ENCODE data around the gene IVD. TPM values are rescaled to one million over a fixed set of nuclear protein-coding genes. Genes with fewer than 3 reads are reported as not detected.

IVD gene
- total RNA-seq, 1 donor from 2014 or later = 229 TPM

DNA sequence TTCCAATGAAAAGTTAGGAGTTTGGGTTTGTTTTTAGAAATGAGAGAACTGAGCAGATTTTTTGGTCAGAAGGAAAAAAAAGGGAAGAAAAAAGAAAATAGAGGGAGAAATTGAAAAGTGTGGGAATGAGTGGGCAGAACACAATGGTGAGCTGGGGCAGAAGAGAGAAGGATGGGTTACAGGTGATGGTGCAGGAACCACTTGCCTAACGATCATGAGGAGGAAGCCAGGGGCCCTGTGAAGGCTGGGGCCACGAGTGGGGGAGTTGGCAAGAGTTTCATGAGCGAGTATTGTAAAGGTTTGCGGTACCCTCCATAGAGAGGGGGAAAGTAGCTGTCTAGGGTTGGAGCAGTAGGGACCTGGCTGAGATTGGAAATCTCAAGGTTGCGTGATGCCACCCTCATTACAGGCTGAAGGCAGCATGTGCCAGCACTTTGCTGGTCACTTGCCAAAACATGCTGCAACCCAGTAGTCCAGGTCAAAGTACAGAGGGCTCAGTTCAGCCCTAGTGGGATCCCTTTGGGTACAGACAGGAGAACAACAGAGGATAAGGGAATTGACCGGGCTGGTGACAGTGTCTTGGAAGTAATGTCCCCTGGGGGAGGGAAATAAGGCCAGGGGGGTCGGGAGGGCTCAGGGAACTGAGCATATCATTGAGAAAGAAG lies 6.6 kb downstream of the IVD start:
- ATAC-seq (peak; percentile 88), DNase-seq (ENCODE audit: low spot score) (peak; percentile 95)

DNA sequence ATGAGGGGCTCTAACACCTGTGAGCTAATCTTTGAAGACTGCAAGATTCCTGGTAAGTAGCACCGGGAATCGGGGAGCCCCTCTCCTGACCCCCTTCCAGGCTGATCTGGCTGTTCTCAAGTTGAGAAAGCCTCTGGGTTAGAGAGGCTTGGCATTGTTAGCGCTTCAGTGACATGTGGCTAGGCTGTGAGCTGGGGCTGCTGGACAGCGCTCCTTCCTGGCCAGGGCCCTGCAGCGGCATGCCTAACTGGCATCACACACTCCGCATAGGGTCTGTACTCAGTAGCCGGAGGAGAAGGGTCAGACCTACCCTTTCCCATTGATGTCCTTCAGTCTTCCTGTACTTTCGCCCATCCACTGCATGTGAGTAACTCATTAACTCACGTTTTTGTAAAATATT lies 7.4 kb downstream of the IVD start:
- ATAC-seq = peak; percentile 62
- DNase-seq (ENCODE audit: low spot score) = no peak

DNA sequence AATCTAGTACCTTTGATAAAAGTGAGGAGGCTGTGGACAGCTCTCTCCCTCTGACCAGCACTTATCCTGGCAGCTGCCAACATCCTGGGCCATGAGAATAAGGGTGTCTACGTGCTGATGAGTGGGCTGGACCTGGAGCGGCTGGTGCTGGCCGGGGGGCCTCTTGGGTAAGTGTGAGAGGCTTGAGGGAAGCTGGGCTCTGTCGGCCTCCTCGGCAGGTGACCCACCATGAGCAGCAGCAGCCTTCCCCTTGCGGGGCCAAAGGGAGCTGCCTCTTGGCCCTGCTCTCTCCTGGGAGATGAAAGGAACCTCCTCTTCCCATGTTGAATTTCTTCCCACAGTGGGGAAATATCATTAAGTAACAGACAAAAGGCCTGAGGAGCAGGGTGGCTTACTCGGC lies 9.2 kb downstream of the IVD start:
- no peak for DNase-seq (ENCODE audit: low spot score)
- ATAC-seq = no peak

DNA sequence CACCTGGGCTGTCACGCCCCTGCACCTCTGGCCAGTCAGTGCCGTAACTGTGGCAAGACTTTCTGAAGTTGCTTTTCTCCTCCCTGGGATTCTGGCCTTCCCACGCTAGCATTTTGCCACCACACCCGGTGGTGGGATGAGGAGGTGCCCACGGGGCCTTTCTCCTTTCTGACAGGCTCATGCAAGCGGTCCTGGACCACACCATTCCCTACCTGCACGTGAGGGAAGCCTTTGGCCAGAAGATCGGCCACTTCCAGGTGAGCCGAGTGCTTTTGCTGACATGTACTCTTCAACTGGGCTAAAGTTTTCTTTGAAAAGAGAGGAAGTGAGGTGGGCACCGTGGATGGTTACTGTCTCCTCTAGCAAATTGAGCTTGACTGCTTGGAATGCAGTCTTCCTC lies 9.6 kb downstream of the IVD start:
- DNase-seq (ENCODE audit: low spot score) (no peak), ATAC-seq (no peak)

DNA sequence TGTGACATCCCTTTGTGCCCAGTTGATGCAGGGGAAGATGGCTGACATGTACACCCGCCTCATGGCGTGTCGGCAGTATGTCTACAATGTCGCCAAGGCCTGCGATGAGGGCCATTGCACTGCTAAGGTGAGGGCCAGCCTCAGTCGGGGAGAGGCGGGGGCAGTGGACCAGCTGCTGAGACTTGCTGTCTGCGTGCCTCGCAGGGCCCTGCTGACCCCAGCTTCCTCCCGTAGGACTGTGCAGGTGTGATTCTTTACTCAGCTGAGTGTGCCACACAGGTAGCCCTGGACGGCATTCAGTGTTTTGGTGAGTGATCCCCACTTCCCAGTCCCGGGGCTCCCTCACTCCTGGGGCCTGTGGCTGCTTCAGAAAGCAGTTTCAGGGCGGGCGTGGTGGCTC lies 10.5 kb downstream of the IVD start:
- DNase-seq (ENCODE audit: low spot score) (no peak), ATAC-seq (no peak)

DNA sequence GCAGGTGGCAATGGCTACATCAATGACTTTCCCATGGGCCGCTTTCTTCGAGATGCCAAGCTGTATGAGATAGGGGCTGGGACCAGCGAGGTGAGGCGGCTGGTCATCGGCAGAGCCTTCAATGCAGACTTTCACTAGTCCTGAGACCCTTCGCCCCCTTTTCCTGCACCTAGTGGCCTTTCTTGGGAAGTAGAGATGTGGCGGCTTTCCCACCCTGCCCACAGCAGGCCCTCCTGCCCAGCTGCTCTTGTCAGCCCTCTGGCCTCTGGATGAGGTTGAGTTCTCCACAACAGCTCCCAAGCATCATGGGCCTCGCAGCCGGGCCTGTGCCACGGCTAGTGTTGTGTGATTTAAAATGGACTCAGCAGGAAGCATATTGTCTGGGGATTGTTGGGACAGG lies 12.5 kb downstream of the IVD start:
- no peak for ATAC-seq
- no peak for DNase-seq (ENCODE audit: low spot score)

DNA sequence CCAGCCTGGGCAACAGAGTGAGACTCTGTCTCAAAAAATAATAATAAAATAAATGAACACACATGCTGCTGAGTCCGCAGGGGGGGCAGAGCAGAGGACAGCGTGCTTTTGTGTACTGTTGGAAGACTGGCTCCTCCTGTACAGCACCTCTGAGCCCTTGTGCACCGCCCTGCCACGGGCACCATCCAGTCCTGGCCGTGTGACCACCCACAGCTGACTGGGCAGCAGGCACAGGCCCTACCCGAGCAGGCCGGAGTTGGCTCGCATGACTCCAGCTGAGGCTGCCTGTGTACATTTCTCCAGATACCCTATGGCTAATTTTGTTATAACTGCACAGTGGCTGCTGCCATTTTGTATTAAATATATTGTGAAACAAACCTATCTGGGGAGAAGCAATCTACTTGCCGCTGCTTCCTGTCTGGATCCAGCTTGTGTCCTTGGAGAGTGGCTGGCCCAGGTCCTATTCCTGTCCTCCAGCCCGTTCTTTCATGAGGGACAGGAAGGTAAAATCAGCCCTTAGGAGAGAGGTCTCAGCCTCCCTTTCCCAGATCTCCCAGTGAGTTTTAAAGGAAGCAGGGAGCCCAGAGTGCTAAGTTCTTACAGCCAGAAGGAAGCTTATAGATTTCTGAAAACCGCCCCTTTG lies 14.6 kb downstream of the IVD start:
- peak; percentile 57 for ATAC-seq
- peak; percentile 70 for DNase-seq (ENCODE audit: low spot score)

DNA sequence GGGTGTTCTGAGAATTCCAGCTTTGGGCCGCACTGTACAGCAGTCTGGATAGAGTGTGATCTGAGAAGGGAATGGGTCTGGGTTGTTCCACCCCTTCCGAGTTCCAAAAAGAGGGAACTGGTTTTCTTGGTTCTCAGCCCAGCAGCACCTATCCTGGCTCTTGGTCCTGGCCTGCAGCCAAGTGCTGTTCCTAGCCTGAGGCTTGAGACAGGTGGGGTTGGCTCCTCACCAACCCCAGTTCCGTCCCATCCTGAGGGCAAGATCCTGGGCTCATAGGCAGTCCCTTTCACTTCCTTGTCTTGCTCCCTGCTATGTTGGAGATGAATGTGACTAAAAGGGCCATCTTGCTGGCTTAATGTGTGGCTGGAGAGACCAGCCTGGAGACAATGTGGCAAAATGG lies 15.2 kb downstream of the IVD start:
- peak; percentile 59 for ATAC-seq

DNA sequence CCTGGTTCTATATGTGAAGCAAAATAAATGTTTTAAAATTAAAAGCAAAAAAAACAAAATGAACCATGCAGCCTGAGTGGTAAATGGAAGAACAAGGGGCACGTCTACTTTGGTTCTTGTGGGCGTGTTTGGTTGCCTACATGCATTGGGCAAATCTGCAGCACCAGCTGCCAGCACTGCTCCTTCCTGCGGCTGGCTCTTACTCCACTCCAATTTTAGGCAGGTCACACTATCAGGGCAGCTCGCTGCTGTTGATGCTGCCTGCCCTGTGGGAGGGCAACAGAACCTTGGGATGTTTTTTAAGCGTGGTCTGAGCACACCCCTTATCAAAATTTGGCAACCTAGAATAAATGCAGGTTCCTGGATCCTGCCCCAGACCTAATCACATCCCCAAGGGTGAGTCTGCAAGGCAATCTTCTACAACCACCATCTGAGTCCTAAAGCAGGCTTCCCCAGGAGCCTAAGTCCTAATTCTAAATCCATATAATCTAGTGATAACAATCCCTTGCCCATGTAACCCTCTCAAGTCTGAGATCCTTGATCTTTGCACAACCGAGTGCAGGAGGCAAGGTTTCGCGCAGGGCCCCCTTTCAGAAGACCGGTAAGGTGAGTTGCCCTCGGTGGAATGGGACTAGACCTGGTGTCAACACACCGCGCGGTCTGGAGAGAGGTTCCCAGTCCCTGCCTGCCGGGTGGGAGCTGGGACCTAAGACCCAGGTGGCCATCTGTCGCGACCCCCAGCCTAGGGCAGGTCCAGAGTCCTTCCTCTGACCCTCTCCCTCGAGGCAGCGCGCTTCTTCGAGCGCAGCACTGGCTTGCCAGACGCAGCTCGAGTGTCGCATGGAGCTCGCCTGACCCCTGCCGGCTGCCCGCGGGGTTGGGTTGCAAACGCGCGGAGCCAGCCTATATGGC lies 15.9 kb downstream of the IVD start:
- ATAC-seq (peak; percentile 87), DNase-seq (ENCODE audit: low spot score) (peak; percentile 84)

More for the DNA sequence above, 15.2 kb downstream of the IVD start:
- peak; percentile 83 for DNase-seq (ENCODE audit: low spot score)

DNA sequence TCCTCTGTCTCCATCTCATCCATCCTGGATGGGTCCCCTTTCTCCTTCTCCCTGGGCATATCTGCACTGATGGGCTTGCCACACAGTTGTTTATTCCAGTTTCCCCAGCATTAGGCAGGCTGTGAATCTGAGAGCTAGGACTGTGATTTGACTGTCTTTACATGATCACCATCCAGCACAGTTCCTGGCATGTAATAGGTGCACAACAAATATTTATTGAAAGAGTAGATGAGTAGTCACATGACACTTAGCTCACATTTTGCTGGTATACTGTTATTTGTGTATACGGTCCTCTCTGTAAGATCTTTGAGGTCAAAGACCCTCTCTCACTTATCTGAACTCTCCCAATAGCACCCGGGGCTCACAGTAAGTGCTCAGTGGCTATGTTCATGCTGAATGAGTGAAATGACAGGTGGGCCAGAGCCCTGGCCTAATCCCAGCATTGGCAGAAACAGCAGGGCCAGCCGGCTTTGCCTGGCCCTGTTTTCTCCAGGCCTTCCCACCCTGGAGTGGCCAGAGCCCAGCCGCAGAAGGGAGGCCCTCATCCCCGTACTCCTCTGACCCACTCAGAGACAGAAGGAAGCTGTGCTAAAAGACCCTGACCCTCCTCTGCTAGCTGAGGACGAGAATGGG lies 19.0 kb downstream of the IVD start:
- ATAC-seq (no peak), DNase-seq (ENCODE audit: low spot score) (no peak)

DNA sequence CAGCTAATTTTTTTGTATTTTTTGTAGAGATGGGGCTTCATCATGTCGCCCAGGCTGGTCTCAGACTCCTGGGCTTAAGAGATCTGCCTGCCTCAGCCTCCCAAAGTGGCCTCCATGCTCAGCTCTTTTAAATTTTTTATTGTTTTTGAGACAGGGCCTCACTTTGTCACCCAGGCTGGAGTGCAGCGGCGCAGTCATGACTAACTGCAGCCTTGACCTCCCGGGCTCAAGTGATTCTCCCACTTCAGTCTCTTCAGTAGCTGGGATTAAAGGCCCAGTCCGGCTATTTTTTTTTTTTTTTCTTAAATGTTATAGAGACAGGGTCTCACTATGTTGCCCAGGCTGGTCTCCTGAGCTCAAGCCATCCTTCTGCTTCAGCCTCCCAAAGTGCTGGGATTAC lies 20.1 kb downstream of the IVD start:
- DNase-seq (ENCODE audit: low spot score) (no peak), ATAC-seq (no peak)

DNA sequence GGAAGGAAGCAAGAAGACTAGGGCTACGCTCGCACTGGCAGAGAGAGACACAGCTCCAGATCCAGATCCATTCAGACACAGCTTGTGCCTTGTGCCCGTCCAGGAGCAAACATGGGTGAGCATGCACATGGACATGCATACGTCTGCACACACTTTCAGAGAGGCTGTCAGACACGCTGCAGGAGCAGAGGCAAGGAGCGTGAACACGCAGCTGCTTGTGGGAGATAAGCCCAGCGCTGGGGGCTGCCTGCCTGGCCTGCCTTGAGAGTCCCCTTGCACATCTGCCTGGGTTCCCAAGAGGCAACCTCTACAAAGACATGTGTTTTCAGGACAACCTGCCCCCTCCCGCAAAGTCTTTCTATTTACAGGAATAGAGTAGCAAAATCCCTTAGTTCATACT lies 21.6 kb downstream of the IVD start:
- ATAC-seq = no peak

DNA sequence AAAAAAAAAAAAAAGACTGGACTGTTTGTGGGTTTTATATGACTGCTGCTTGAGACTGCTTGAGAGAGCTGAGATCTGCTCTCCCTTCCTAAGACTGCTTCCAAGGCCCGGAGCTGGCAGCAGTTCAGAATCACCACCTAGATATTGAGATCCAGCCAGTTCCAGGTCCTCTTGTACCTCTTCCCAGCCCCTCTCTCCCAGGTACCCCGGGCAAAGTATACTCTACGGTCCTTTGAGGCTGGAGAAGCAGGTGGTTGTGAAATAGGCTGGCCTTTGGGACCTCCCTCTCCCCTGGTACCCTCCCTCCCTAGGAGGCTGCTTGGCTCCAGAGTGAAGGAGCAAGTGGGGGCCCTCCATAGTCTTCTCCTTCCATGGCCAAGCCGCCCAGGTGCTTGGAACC lies 22.6 kb downstream of the IVD start:
- DNase-seq (ENCODE audit: low spot score) (no peak), ATAC-seq (no peak)

More for the DNA sequence above, 21.6 kb downstream of the IVD start:
- no peak for DNase-seq (ENCODE audit: low spot score)

DNA sequence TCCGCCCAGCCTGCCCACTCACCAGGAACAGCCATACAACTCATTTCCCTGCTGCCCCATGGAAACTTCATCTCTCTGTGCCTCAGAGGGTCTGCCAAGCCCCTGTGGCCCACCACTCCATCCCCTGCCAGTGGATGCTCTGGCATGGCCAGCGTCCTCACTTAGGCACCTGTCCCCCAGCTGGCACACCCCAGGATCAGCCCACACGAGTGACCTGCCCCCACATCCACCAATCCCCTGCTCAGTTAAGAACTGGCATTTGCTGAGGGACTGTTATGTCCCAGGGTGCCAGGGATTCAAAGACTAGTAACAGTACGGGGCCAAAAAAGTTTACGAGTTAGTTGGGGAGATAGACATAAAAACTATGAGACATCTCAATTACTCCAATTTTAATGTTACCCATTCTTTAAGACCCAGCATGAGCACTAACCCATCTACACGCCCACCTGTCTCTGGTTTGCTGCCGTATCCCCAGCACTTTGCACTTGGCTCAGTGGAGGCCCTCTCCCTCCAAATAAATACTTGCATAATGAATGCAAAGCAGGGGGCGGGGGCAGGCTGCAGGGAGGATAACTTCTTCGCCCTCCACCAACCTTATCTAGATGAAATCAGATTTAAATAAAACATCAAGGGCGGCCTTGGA lies 23.6 kb downstream of the IVD start:
- ATAC-seq = no peak
- no peak for DNase-seq (ENCODE audit: low spot score)

DNA sequence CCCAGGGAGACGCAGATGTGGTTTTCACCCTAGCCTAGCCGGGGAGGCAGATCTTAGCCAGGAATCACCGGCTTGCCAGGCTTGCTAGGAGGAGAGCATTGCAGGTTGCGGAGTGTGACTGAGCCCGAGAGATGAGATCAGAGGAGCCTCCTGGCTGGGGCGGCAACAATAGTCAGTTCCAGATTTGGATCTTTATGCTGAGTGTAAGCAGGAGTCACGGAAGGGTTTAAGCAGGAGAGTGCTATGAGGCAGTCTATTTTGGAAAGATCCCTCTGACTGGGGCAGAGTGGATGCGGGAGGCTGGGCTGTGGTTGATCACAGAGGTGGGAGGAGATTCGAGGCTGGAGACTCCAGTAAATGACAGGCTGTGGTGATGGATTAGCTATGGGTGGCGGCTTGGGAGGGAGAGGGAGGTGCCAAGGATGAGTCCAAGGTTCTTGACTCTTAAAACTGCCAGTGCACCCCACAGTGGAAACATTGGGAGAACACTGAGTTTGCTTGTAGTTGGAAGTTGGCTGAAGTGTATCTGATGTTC lies 24.7 kb downstream of the IVD start:
- ATAC-seq = no peak
- DNase-seq (ENCODE audit: low spot score) = no peak

DNA sequence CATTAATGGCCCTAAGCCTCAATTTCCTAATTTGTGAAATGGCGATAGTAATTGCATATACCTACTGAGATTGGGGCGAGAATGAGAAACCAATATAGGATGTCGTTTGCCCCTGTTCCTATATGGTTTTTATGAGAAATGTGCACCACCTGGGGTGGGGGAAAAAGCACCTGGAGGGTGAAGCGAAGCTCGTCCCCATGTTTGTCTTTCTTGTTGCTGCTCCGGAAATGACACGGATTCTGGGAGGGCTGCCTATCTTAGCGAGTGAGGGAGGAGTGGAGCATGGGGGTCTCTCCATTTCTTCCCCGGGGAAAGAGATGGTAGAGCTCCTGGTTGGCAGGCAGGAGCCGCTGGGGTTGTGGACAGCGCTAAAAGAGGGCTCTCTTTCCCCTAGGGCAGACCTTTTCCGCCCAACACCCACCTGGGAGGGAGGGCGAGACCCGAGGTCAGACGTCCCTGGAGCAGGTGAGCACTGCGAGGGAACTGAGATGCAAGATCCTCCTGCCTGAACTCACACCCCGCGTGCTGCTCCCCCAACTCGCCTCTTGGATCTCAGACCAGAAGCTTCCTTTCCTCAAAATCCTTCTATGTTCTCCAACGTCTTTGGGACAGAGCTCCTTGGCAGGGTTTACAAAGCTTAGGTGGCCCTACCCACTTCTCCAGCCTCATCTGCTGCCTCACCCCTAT lies 29.6 kb downstream of the IVD start:
- DNase-seq (ENCODE audit: low spot score) (no peak), ATAC-seq (no peak)

DNA sequence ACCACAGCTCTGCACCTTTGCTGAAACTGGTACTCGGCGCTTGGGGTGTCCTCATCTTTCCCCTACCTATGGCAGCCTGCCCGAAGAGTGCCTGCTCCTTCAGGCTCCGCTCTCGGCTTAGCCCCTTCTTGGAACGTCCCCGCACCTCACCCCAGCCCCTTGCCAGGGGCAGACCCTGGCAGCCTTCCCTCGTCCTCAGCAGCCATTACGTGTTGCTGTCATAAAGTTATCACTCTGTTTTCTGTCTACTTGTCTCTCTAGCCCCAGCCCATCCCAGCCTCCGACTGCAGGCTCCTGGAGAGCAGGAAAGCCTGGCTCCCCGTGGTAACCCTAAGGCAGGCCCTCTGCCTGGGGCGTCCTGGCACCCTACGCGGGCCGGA lies 30.1 kb downstream of the IVD start:
- DNase-seq (ENCODE audit: low spot score) = no peak

DNA sequence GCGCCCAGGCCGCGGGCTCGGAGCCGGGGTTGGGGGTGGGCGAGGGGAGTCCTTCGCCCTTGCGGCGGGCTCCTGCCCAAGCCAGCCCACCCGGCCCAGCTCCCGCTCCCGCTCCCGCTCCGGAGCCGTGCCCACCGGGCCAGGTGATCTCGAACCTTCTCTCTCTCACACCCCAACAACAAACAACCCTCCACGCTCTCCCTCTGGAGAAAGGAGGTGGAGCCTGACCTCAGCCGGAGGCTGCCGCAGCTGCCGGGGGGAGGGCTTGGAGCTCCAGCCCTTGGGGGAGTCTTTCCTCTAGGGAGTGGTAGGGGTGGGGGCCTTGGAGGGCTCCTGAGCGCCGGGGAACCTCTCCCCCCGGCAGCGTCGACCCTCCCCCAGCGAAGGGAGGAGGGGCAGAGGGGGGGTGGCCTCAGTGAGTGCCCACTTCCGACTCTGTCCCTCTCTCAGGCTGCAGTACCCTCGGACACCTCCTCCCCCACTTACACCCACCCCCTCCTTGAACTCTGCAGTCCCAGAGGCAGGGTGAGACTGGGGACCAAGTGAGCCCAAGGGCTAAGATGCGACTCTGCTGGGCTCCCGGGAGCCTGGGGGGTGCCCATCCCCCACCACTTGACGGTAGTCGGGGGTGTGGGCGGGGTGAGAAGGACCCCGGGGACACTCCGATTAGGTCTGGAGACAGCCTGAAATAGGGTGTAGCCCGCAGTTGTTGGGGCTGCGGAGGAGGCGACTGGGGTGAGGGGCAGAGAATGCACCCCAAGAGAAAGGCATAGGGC lies 30.7 kb downstream of the IVD start:
- DNase-seq (ENCODE audit: low spot score) = no peak
- ATAC-seq = no peak

More for the DNA sequence above, 30.1 kb downstream of the IVD start:
- ATAC-seq = no peak

All from left lobe of liver (tissue), 2 donors.